B cell (primary cell): ENCODE measurements around the gene SNAPC1. TPM values are rescaled to one million over a fixed set of nuclear protein-coding genes. Genes with fewer than 3 reads are reported as not detected.
"Not testable (repeated sequence)": the region's sequence is repeated elsewhere in the genome, so short reads cannot be mapped to it uniquely, and the experiment has no call there.

ENCODE experiments used
- ATAC-seq: fragments of 200-7000 bp; cut with Tn5 transposase; one replicate; pipeline ENCODE4 v1.10.0; 2021; ENCODE audit warnings: low read depth, mild to moderate bottlenecking, moderate number of reproducible peaks, moderate library complexity
- CTCF ChIA-PET: fragments of 350-600 bp; sonication (Branson Sonifier 250); formaldehyde crosslinking; loops from one replicate; lab custom pipeline; 2021; ENCODE audit warnings: antibody characterized with exemption, inconsistent platforms; lab: Charles Lee
- POLR2A ChIA-PET: fragments of 350-600 bp; sonication (Branson Sonifier 250); formaldehyde crosslinking; loops from one replicate; lab custom pipeline; 2021; ENCODE audit warnings: antibody characterized with exemption; lab: Charles Lee
- DNase-seq: peaks from one replicate; pipeline ENCODE4 v3.0.0; 2013
- H2AFZ ChIP-seq: 2 replicates; pipeline ENCODE4 v1.6.1; 2012; ENCODE audit warnings: mild to moderate bottlenecking, low read depth, low read length; ENCODE audit not compliant: insufficient read depth, poor library complexity, severe bottlenecking
- H3K27ac ChIP-seq, 2 donors: 1 replicate in 1 of 2; 2 replicates in 1 of 2; pipeline ENCODE4 v1.5.1; 2012 to 2013; ENCODE audit warnings: low read length in 2 of 2, mild to moderate bottlenecking in 2 of 2, moderate library complexity in 1 of 2
- H3K27me3 ChIP-seq, 4 experiments: fragments of 200-600 bp in 1 of 4; sonication (generic) in 1 of 4; replicated peaks in 1 of 4; 1 replicate in 2 of 4; 2 replicates in 2 of 4; pipeline versions ENCODE4 v1.6.1 to v1.7.0; 2013 to 2016; ENCODE audit warnings: low read length in 3 of 4, mild to moderate bottlenecking in 2 of 4, mixed read lengths in 1 of 4, moderate library complexity in 1 of 4; ENCODE audit not compliant: insufficient read depth in 4 of 4, control insufficient read depth in 3 of 4; ENCODE audit errors: control extremely low read depth in 1 of 4
- H3K36me3 ChIP-seq, 2 experiments: replicated peaks in 1 of 2; 1 replicate in 1 of 2; 2 replicates in 1 of 2; pipeline versions ENCODE4 v1.6.1 to v1.7.1; 2013; ENCODE audit warnings: low read length in 1 of 2; ENCODE audit not compliant: insufficient read depth in 2 of 2, control insufficient read depth in 1 of 2; ENCODE audit errors: control extremely low read depth in 1 of 2, extremely low read depth in 1 of 2
- H3K4me1 ChIP-seq, 2 donors: fragments of 200-600 bp in 1 of 2; sonication (generic) in 1 of 2; 1 replicate in 1 of 2; 2 replicates in 1 of 2; pipeline versions ENCODE4 v1.5.1 to v1.6.1; 2013 to 2017; ENCODE audit warnings: low read length in 2 of 2; ENCODE audit not compliant: control insufficient read depth in 2 of 2, insufficient read depth in 2 of 2
- H3K4me2 ChIP-seq: replicated peaks from 2 replicates; pipeline ENCODE3; 2012; ENCODE audit warnings: mild to moderate bottlenecking, low read depth, low read length; ENCODE audit not compliant: poor library complexity, severe bottlenecking
- H3K4me3 ChIP-seq, 5 experiments: fragments of 200-600 bp in 1 of 5; sonication (generic) in 1 of 5; 1 replicate in 3 of 5; 2 replicates in 2 of 5; pipeline versions ENCODE4 v1.5.1 to v1.7.0; 2011 to 2016; ENCODE audit warnings: low read length in 4 of 5, mild to moderate bottlenecking in 4 of 5, low read depth in 2 of 5, control low read depth in 1 of 5, moderate library complexity in 1 of 5; ENCODE audit not compliant: insufficient read depth in 1 of 5; ENCODE audit errors: control extremely low read depth in 1 of 5, extremely low read depth in 1 of 5
- H3K79me2 ChIP-seq: fragments of 200-600 bp; sonication (generic); one replicate; pipeline ENCODE4 v1.6.0; 2016; ENCODE audit warnings: low read length; ENCODE audit not compliant: control insufficient read depth, insufficient read depth
- H3K9ac ChIP-seq: fragments of 200-600 bp; sonication (generic); 2 replicates; pipeline ENCODE4 v1.6.1; 2017; ENCODE audit warnings: mild to moderate bottlenecking, low read length, moderate library complexity
- H3K9me3 ChIP-seq, 3 donors: one replicate each; pipeline versions ENCODE4 v1.6.1 to v1.7.1; 2013; ENCODE audit warnings: low read length in 2 of 3; ENCODE audit not compliant: control insufficient read depth in 2 of 3, insufficient read depth in 1 of 3; ENCODE audit errors: control extremely low read depth in 1 of 3
- H4K20me1 ChIP-seq: 2 replicates; pipeline ENCODE4 v1.6.0; 2012; ENCODE audit warnings: mild to moderate bottlenecking, low read length; ENCODE audit not compliant: insufficient read depth, control insufficient read depth, poor library complexity, severe bottlenecking
- H3K27ac Mint-ChIP-seq: one replicate; pipeline ENCODE4 v1.8.0; 2021; ENCODE audit warnings: mixed read lengths
- H3K27me3 Mint-ChIP-seq: one replicate; pipeline ENCODE4 v1.8.0; 2021; ENCODE audit warnings: mixed read lengths
- H3K4me1 Mint-ChIP-seq: one replicate; pipeline ENCODE4 v1.8.0; 2021; ENCODE audit warnings: mixed read lengths
- H3K4me3 Mint-ChIP-seq: one replicate; pipeline ENCODE4 v1.8.0; 2021; ENCODE audit warnings: mixed read lengths
- H3K9me3 Mint-ChIP-seq: one replicate; pipeline ENCODE4 v1.8.0; 2022; ENCODE audit warnings: mixed read lengths; ENCODE audit not compliant: insufficient read depth
- EZH2 ChIP-seq: IDR thresholded peaks from 2 replicates; pipeline ENCODE4 v1.6.1; 2012; ENCODE audit warnings: borderline replicate concordance, low read depth, mild to moderate bottlenecking, moderate library complexity, low read length; ENCODE audit not compliant: insufficient read depth, poor library complexity, severe bottlenecking
- WGBS: methylation state at CpG from one replicate; pipeline ENCODE4 v1.1.5; 2013; ENCODE audit warnings: missing lambda C conversion rate; ENCODE audit not compliant: insufficient coverage; 5-methylcytosine and 5-hydroxymethylcytosine counted together
- intact Hi-C: fragments of 100-400 bp; cut with micrococcal nuclease; formaldehyde crosslinking; loops from one replicate; pipeline ENCODE4 v1.10.0; 2022
- polyA plus RNA-seq: library from polyadenylated mRNA; depleted of rRNA; stranded (reverse); fragments of >200 nt; gene quantifications from 2 replicates; pipeline ENCODE4 v1.2.3, GENCODE V29; 2012
- total RNA-seq, 2 donors: library from RNA; stranded (reverse); fragments of 120-200 nt in 1 of 2; gene quantifications; 1 replicate in 1 of 2; 2 replicates in 1 of 2; pipeline versions ENCODE4 v1.2.3 to v1.2.4, GENCODE V29; 2013 to 2022
- TF ChIP-seq, protein P1 (sequence below): fragments of 200-600 bp; IDR thresholded peaks from one replicate; pipeline ENCODE4 v1.8.0; 2022; ENCODE audit warnings: antibody characterized with exemption, mild to moderate bottlenecking

SNAPC1 gene
- total and polyA plus RNA-seq, 2 donors (not counting 1 experiment from before 2014, with no cell fraction given) = 2.6 to 7.1 TPM

DNA sequence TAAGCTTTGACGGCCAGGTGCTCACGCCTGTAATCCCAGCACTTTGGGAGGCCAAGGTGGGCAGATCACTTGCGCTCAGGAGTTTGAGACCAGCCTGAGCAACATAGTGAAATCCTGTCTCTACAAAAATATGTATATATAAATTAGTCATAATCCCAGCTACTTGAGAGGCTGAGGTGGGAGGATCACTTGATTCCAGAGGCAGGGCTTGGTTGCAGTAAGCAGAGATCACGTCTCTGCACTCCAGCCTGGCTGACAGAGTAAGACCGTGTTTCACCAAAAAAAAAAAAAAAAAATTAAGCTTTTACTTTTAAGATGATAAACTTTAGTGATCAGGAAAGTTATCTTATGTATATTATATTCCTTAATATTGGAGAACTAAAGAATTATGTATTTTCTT, 18.0 kb upstream of the SNAPC1 start:
- Histone ChIP-seq H3K27ac (no peak overlapping the region), H4K20me1 (peaks cover 4% of the 10 kb centered on the region), H3K36me3 (peaks cover 22 to 78% of the 10 kb centered on the region in 2 experiments), H3K27me3 (no peaks in the 10 kb centered on the region), H3K4me3 (no peak overlapping the region), H3K9ac (no peak overlapping the region), H2AFZ (no peak overlapping the region), H3K4me2 (no peak overlapping the region), H3K4me1 (no peaks in the 10 kb centered on the region), H3K9me3 (no peaks in the 10 kb centered on the region), H3K79me2 (peaks cover 17% of the 10 kb centered on the region)
- ATAC-seq (no peak), DNase-seq (no peak)
- intact Hi-C loops = no loop called here
- Mint-ChIP-seq H3K9me3 (no peaks in the 10 kb centered on the region), H3K27ac (no peak overlapping the region), H3K4me3 (no peak overlapping the region), H3K4me1 (peaks cover 8% of the 10 kb centered on the region), H3K27me3 (no peaks in the 10 kb centered on the region)
- CTCF ChIA-PET = interaction anchor here (0.7 to 2.5 kb wide), 4 partner anchors 14 to 287 kb away, joined by 3 to 11 read pairs (median 4); partner anchors contain the start of gene SNAPC1
- TF ChIP-seq, protein P1, sequence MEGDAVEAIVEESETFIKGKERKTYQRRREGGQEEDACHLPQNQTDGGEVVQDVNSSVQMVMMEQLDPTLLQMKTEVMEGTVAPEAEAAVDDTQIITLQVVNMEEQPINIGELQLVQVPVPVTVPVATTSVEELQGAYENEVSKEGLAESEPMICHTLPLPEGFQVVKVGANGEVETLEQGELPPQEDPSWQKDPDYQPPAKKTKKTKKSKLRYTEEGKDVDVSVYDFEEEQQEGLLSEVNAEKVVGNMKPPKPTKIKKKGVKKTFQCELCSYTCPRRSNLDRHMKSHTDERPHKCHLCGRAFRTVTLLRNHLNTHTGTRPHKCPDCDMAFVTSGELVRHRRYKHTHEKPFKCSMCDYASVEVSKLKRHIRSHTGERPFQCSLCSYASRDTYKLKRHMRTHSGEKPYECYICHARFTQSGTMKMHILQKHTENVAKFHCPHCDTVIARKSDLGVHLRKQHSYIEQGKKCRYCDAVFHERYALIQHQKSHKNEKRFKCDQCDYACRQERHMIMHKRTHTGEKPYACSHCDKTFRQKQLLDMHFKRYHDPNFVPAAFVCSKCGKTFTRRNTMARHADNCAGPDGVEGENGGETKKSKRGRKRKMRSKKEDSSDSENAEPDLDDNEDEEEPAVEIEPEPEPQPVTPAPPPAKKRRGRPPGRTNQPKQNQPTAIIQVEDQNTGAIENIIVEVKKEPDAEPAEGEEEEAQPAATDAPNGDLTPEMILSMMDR = no peak
- TF ChIP-seq EZH2 = no peak
- WGBS = 100% methylated on average over 2 of the region's 5 CpGs
- POLR2A ChIA-PET = no interaction called here

DNA sequence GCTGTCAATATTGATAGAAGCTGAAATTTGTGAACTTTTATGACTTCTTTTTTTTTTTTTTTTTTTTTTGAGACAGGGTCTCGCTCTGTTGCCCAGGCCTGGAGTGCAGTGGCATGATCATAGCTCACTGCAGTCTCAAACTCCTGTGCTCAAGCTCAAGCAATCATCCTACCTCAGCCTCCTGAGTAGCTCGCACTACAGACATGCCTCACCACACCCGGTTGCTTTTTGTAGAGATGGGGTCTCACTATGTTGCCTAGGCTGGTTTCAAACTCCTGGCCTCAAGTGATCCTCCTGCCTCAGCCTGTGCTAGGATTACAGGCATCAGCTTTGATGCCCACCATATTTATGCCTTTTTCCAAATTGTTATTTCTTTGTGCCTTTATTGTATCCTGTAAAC, 15.9 kb upstream of the SNAPC1 start:
- H3K4me1 Mint-ChIP-seq = peaks cover 21% of the 10 kb centered on the region
- H3K9me3 ChIP-seq, H3K4me1 ChIP-seq, H3K4me3 Mint-ChIP-seq, H3K27me3 ChIP-seq, H2AFZ ChIP-seq, ATAC-seq, DNase-seq, H3K4me3 ChIP-seq, H4K20me1 ChIP-seq, H3K9ac ChIP-seq, H3K27me3 Mint-ChIP-seq, H3K4me2 ChIP-seq, H3K9me3 Mint-ChIP-seq: not testable (repeated sequence)
- Histone ChIP-seq H3K79me2 (peaks cover 15% of the 10 kb centered on the region), H3K36me3 (peaks cover 20 to 63% of the 10 kb centered on the region in 2 experiments), H3K27ac (peak overlapping the region in 1 of 2 donors; percentile 19)
- H3K27ac Mint-ChIP-seq = peak overlapping the region; percentile 50
- intact Hi-C loops = loop anchor here (2.0 kb wide), 1 partner anchor 14 kb away; no protein-coding TSS in a partner anchor
- no CpG with 5 or more reads among the region's 3 CpGs for WGBS
- ChIA-PET POLR2A (interaction anchor here (0.6 to 1.2 kb wide), 9 partner anchors 11 to 243 kb away, joined by 3 to 11 read pairs (median 3); partner anchors contain the start of gene HIF1A), CTCF (interaction anchor here (0.7 to 1.7 kb wide), 4 partner anchors 11 to 91 kb away, joined by 3 to 6 read pairs (median 4); no protein-coding TSS in a partner anchor)
